GM18526 (cell line): Measurements from ENCODE around the gene FARP1.

ENCODE experiments used
- POLR2A ChIP-seq: IDR thresholded peaks from 3 replicates; pipeline ENCODE4 v1.6.1; 2011; ENCODE audit not compliant: insufficient read length; ENCODE audit errors: extremely low read depth

Gene FARP1

DNA sequence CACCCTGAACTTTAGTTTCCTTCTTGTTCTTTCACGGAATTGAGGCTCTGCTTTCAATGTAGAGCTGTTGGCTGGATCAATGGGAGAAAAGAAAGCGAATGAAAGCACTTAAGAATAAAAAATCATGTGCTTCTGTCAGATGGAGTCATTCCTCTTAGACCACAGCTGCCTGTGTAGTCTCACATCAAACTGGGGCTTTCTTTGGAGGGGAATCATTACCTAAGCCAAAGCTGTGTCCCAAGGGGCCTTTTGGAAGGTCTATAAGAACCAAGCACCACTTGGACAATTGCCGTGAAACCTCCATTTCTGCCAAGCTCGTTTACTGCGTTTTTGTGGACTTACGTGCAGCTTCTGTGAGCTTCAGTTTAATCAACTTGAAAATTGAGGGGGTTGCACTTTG is 78.3 kb downstream of the FARP1 start:
- TF ChIP-seq POLR2A = no peak

DNA sequence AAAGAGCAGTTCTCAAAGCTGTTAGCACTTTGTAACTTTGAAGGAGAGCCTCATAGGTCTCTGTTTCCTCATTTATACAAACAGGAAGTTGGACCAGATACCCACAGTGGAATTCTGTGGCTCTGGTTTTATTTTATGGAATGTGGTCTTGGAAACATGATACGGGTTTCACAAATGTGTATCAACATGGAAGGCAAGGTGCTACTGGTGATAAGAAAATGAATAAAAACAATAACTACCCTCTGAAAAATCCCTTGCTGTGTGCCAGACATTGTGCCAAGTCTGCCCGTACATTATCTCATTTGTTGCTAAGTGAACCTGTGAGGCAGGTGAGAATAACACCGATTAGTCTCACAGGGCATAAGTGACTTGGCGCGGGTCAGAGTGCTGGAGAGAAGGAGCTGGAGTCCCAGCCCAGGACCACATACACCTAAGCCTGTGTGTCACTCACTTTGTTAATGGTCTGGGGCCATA is 79.2 kb downstream of the FARP1 start:
- no peak for TF ChIP-seq POLR2A

DNA sequence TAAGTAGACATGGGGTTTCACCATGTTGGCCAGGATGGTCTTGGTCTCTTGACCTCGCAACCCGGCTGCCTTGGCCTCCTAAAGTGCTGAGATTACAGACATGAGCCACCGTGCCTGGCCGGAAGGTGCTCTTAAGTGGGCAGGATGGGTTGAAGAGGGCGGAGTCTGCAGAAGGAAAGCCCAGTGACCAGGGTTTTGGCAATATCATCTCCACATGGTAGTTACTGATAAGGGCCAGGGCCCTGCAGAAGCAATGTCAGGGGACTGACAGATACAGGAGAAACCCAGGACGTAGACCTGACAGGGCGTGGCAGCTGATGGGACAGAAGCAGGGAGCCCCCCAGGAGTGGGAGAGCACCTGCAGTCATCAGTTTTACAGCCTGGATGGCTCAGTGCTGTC is 79.9 kb downstream of the FARP1 start:
- TF ChIP-seq POLR2A = no peak

DNA sequence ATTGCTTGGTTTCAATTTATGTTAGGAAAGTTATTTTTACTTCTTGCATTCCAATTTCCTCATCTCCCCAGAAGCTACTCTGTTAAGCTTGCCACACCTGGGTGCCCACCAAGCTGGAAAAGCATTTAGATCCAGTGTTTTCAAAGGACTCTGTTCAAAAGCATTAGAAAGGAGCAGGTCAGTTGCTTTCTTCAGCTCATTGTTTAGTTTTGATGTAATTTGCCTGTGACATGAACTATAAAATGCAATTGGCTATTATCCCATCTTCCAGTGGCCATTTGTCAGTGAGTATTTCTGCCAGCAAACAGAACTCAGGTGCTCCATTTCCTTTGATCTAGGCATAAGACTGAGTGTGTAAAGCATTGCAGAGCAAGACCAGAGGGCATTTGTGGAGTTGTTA is 80.8 kb downstream of the FARP1 start:
- no peak for TF ChIP-seq POLR2A

DNA sequence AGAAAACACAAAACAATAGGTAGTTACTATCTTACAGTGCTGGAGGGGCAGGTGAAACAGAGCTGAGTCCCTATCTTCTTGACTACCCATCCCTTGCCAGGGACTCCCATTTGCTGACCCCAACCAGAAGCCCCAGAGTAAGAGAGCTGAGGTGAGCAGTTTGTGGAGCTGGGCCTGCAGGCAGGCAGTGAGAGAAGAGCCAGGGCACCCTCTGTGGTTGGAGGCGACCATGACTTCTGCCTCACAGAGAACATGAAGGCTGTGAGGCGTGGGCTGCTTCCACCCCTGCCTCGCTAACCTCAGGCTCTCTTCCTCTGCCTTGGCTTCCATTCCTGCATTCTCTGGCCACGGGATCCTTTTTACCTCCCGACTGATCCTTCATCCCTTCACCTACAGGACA is 81.7 kb downstream of the FARP1 start:
- TF ChIP-seq POLR2A = no peak

DNA sequence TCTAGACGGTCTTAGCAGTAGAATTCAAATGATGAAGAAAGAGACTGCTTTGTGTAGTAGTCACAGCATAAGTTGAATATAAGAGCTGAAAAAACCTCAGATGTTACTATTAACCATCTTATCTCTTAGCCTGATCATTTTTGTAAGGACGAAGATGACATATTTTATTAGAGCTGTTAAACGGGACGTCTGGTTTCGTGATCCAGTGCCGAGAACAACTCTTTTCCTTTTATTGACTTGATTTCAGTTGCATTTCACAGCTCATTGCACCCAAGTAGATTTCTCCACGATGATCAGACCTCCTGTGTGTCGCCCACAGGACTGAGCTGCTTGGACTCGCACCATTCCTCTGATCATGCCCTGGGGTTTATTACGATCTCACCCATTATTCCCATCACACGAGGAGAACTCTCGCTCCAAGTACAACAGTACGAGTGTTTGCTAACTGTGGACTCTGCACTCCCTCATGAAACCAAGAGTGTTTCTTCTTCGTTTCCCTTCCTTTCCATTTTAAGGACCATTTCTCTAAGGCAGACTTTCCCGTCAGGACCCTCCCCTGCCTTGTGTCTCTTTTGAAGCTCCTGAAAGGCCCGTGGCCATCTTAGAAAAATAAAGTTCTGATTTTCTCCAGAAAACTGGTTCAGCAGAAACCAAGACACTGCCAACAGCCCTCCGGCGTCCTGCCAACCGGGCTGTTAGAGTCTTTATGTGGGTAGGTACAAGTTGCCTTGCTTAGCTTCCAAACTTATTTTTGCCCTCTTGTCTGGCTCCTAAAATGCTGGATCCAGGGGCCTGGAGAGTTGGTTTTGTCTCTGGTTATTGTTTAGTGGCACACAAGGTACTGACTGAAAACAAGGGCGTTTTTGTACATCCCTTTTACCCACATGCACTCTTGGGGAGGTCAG is 82.4 kb downstream of the FARP1 start:
- TF ChIP-seq POLR2A = no peak

DNA sequence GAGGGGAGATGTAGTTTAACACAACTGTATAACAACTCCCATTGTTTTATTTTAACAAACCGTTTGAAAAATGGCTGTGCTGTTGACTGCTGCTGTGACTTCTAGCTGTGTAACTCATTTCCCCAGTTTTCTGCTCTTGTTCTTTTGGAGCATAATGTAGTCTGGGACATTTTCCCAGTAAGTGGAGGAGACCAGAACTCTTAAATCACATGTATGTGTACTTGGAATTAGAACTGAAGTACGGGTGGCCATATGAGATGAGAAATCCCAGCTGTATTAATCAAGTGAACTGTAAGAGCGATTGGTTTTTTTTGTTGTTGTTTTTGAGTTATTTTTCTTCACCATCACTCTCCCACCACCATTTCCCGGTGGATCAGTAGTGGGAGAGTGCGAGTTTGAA is 83.6 kb downstream of the FARP1 start:
- no peak for TF ChIP-seq POLR2A

DNA sequence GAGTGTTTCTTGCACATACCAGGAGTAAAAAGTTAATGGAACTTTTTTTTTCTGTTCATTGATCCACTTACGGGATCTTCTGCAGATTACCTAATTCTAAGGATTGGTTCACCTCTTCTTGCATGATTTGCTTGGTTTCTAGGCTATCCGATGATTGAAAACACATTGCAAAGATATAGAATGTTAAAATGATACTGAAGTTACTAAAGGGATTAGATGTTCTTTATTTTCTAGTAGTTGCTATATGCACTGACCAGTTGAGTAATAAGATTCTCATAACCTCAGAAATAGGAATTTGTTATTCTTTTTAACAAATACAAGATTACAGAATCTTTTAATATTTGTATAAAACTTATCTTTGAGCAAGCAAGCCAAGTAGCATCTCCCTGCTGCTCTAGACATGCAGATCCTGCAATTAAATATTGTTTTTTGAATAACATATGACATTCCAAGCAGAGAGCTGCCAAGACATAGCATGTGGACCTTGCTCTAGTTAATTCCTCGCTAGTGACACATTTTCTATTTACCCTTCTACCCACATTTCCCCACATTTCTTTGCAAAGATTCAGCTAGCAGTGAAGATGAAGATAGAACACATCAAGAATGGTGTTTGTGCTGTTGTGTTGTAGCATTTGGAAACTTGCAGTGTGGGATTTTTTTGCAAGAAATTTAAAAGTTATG is 85.9 kb downstream of the FARP1 start:
- no peak for TF ChIP-seq POLR2A

DNA sequence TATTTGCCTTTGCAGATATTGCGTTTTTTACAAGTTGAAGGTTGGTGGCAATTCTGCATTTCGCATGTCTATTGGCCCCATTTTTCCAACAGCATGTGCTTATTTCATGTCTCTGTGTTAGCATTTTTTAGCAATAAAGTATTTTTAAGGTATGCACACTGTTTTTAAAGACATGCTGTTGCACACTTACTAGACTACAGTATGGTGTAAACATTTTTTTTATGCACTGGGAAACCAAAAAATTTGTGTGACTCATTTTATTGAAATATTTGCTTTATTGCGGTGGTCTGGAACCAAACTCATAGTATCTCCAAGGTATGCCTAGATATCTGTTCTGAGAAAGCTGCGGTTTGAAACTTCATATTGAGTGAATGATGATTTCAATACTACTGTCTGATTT is 89.6 kb downstream of the FARP1 start:
- TF ChIP-seq POLR2A = no peak

DNA sequence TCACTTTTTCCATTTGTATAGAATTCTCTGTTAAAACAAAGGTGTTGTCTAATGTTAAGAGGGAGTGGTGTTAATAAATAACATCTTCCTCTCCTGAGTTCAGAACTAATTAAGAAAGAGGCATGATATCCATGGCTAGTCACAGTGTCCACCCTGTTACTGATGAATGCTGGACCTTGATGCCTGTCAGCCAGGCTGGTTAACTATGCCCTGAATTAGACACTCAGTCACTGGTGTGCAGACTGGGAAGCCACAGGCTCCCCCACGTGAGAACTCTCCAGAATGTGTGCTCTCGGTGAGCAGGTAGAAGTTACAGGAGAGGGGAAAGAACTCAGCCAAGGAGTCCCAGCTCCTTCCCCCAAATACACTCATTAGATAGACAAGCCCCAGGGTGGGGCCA is 90.2 kb downstream of the FARP1 start:
- TF ChIP-seq POLR2A = no peak

DNA sequence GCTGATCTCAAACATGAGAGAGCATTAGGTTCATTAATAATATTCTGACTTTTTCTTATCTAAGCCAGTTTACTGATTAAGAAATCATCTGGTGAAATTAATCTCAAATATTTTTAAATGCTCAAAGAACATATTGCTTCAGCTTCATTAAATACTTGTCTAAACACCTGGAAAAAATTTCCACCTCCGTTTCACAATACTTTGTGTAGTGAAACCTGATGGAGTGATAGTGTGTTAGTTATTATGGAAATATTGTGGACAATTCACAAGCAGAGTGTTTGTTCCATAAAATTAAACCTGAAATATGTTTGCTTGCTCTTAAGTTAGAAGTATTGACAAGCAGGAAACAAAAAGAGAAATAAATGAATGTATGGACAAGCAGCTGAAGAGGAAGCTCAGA is 91.5 kb downstream of the FARP1 start:
- TF ChIP-seq POLR2A = no peak

DNA sequence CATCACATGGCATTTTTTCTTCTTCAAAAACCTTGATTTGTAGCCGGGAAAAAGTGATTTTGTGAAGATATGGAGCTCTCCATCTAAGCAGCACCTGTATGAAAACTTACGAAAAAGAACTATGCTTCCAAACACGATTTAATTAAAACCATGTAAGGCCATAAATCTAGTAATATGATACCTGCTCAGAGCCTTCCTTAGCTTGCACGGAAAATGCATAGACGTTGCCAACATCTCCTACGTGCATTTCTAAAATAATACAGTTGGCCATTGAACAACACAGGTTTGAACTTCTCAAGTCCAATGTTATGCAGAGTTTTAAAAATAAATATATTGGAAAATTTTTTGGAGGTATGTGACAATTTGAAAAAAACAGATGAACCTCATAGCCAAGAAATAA is 93.3 kb downstream of the FARP1 start:
- no peak for TF ChIP-seq POLR2A

DNA sequence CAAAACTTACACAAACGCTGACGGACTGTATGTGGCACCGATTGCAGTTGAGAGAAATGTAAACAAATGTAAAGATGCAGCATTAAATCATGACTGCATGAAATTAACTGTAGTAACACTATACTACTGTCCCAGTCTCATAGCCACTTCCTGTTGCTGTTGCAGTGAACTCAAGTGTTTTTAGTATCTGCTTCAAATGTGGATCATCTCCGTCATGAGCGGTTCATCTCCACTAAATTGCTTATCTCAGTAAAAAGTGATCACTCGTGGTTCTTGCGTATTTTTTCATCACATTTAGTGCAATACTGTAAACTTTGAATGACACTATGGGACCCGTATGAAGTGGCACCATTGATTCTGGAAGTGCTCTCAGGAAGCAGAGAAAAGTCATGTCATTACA is 94.4 kb downstream of the FARP1 start:
- TF ChIP-seq POLR2A = no peak

DNA sequence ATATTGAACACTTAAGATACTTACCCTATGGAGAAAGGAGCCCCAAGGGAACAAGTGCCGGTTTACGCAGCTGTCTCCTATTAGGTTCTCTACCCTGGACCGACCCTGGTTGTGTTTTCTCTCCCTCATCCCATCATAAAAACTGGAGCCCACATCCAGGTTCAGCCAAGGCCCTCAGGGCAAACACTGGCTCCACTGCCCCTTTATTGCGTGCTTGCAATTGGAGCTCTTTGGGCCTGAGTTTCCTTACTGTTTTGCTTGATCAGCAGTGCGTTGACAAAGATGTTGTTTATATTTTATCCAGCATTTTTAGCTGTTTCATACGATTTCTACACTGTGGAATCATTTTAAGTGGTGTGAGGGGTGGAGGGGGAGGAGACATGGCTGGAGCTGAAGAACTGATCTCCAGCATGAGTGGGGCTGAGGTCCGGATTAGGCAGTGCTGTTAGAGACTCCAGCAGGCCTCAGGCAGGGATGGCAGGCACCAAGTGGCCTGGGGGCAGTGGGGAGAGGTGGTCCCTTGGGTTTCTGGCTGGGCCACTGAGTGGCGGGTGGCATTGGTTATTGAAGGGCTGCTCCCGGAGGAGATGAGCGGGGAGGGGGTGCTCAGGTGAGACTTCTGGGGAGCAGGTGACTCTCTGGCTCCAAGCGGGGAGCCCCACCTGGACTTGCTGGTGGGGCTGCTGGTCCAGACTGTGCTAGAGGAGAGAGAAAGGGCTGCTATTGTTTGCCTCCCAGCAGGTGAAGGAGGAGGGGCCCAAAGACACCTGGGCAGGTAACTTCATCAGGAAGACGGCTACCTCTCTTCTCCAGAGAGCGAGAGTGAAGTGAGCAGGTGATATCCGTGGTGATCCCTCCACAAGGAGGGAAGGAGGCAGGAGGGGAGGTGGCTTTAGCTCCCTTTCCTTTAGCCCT is 96.5 kb downstream of the FARP1 start:
- no peak for TF ChIP-seq POLR2A

DNA sequence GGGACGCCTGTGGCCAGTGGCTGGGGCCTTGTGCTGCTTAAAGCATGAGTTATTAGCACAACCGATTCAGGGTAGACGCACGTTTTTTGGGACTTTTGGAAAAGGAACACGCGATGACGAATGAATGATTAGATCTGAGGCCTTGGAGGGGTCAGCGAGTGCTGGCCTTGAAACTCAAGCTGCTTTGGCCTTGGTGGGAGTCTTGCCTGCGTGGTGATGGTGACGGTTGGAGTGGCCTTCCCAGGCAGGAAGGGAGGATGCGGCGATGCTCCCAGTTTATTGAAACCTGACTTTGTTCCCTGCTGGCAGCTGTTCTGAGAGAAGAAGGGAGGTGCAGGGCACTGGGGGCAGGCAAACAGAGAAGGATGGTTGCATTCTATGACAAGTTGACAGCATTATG is 97.2 kb downstream of the FARP1 start:
- no peak for TF ChIP-seq POLR2A
